GM10248 (cell line): ENCODE measurements around the gene NR1I2.

Experiments used
- CTCF ChIA-PET: fragments of 300-600 bp; sonication (Branson Sonifier 250); formaldehyde crosslinking; extraction: SDS; loops from one replicate; lab custom pipeline; 2021; ENCODE audit warnings: antibody characterized with exemption; lab: Yijun Ruan, JAX
- POLR2A ChIA-PET: fragments of 350-650 bp; sonication (Branson Sonifier 250); formaldehyde crosslinking; extraction: SDS; loops from one replicate; lab custom pipeline; 2020; ENCODE audit warnings: antibody characterized with exemption; lab: Yijun Ruan, JAX
- DNase-seq: peaks from one replicate; pipeline ENCODE4 v3.0.0; 2012; ENCODE audit errors: extremely low spot score
- CTCF ChIP-seq: IDR thresholded peaks from 2 replicates; pipeline ENCODE4 v1.5.1; 2012; ENCODE audit warnings: mild to moderate bottlenecking, low read depth; ENCODE audit errors: extremely low read depth, missing control alignments, control extremely low read depth

Gene NR1I2

GRCh38 chr3:119778176-119778575, 3.7 kb upstream of the NR1I2 start:
- ChIA-PET POLR2A (no interaction called here), CTCF (no interaction called here)
- TF ChIP-seq CTCF = no peak
- no peak for DNase-seq

GRCh38 chr3:119778811-119779210, 3.1 kb upstream of the NR1I2 start:
- CTCF ChIA-PET = interaction anchor here (1.2 to 2.4 kb wide), 2 partner anchors 14 to 37 kb away, joined by 3 to 6 read pairs; no protein-coding TSS in a partner anchor
- DNase-seq = no peak
- POLR2A ChIA-PET = no interaction called here
- no peak for TF ChIP-seq CTCF

- POLR2A ChIA-PET = interaction anchor here (0.7 kb wide), 1 partner anchor 257 kb away, joined by 5 read pairs; no protein-coding TSS in a partner anchor
Observed at GRCh38 chr3:119779731-119780383, 2.0 kb upstream of the NR1I2 start.

GRCh38 chr3:119782460-119782859, 559 bp downstream of the NR1I2 start:
- ChIA-PET CTCF (no interaction called here), POLR2A (no interaction called here)
- no peak for TF ChIP-seq CTCF
- DNase-seq = no peak

More at GRCh38 chr3:119779731-119780383, 2.0 kb upstream of the NR1I2 start:
- no peak for TF ChIP-seq CTCF
- no peak for DNase-seq
- CTCF ChIA-PET = interaction anchor here (1.2 to 2.4 kb wide), 3 partner anchors 10 to 38 kb away, joined by 3 to 6 read pairs (median 6); no protein-coding TSS in a partner anchor

- CTCF ChIA-PET = interaction anchor here (1.7 kb wide), 1 partner anchor 51 kb away, joined by 4 read pairs; no protein-coding TSS in a partner anchor
- POLR2A ChIA-PET = no interaction called here
Observed at GRCh38 chr3:119783255-119783654, 1.4 kb downstream of the NR1I2 start.

GRCh38 chr3:119783883-119784282, 2.0 kb downstream of the NR1I2 start:
- no peak for TF ChIP-seq CTCF
- DNase-seq = no peak
- POLR2A ChIA-PET = no interaction called here
- CTCF ChIA-PET = interaction anchor here (1.7 kb wide), 1 partner anchor 51 kb away, joined by 4 read pairs; no protein-coding TSS in a partner anchor

More at GRCh38 chr3:119783255-119783654, 1.4 kb downstream of the NR1I2 start:
- DNase-seq = no peak
- TF ChIP-seq CTCF = no peak
